LHCN-M2 (cell line): ENCODE measurements around the gene KLF13. TPM values are rescaled to one million over a fixed set of nuclear protein-coding genes. Genes with fewer than 3 reads are reported as not detected.

ENCODE experiments used
- DNase-seq: peaks from one replicate; pipeline ENCODE4 v3.0.0-alpha.2; 2012; ENCODE audit warnings: low read depth
- total RNA-seq: library from RNA; depleted of rRNA; stranded (reverse); fragments of >200 nt; gene quantifications from 2 replicates; pipeline ENCODE4 v1.2.3, GENCODE V29; 2014; rRNA removed

Gene KLF13
- total RNA-seq, 1 experiment from 2014 or later = 19.3 TPM

- no peak for DNase-seq
These were observed 73.7 kb downstream of the KLF13 start for GRCh38 chr15:31400222-31400927.

DNA sequence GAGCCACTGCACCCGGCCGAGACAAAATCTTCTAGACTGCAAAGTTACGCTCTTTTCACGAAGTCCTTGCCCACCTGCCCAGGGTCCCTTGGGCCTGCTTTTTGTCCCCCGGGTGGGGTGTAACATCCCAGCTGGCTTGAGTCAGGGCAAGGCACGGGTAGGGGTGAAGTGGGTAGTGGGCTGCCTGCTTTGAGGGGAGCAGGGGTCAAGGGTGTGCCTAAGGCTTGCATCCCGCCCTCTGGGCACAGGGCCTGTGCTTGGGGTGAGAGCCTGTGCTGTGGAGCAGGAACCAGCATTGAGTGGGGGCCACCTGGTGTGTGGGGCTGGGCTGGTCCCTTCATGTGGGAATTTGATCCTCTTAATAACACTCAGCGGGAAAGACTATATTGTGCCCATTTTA, 74.6 kb downstream of the KLF13 start:
- no peak for DNase-seq

DNA sequence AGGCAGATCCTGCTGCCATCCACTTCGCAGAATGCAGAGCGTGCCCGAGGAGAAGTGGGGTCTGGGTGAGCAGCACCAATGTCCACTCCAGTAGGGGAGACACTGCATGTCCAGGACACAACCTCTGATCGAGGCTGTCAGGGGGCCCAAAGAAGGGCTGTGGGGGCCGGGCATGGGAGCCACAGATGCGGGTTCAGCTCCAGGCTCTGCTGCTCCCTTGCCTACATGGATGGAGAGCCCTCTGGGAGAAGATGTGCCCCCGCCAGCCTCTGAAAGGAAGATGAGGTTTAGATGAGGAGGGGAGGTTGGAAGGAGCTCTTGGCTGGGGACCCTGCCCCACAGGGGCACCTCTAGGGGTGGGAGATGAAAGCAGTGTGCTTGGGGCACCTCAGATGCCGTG, 75.4 kb downstream of the KLF13 start:
- no peak for DNase-seq

GRCh38 chr15:31402511-31403056, 75.9 kb downstream of the KLF13 start:
- peak; percentile 7 for DNase-seq

GRCh38 chr15:31403096-31403495, 76.5 kb downstream of the KLF13 start:
- DNase-seq = no peak

- DNase-seq = no peak
These were observed 77.0 kb downstream of the KLF13 start for GRCh38 chr15:31403606-31404005.

DNA sequence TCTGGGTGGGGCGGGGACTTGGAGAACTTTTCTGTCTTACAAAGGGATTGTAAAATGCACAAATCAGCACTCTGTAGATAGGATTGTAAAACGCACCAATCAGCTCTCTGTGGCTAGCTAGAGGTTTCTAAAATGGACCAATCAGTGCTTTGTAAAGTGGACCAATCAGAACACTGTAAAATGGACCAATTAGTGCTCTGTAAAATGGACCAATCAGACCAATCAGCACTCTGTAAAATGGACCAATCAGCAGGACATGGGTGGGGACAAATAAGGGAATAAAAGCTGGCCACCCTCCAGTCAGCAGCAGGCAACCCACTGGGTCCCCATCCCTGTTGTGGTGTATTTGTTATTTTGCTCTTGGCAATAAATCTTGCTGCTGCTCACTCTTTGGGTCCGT, 77.7 kb downstream of the KLF13 start:
- DNase-seq = no peak

DNA sequence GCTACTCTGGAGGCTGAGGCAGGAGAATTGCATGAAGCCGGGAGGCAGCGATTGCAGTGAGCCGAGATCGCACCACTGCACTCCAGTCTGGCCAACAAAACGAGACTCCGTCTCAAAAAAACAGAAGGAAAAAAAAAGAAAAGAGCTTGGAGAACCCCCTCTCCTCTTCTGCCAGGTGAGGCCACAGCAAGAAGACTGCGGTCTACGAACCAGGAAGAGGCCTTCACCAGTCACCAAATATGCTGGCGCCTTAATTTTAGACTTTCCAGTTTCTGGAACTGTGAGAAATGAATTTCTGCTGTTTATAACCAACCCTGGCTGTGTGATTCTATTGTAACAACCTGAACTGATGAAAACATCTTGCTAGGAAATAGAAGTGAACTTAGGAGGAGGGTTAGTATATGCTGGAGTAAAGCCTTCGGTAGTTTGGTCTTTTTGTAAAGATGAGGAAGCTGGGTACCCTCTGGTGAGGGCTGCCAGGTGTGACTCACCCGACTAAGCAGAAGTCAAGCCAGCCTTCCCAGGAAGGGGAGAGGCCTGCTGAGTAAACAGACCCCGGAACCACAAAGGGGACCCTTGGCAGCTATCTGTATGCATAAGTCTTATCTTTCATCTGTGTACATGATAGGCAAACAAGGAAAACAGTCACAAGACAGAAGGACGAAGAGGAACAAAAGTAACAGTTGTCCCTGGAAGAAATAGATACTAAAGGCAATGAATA, 78.7 kb downstream of the KLF13 start:
- no peak for DNase-seq

DNA sequence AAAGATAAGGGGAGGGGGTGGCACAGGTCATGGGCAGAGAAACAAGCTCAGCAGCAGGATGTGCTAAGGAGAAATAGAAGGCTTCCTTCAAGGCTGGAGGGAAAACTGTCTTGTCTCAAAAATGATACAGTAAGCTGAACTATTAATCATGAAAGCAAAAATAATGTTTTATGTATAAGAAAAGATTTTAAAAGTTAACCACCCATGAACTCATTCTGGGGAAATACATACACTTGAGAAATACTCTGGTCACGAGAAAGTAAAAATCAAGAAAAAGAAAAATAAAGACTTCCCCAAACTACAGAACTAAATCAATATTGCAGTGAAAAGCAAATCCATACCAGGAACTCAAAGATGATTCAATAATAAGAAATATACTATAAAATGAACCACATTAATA, 80.7 kb downstream of the KLF13 start:
- no peak for DNase-seq

DNA sequence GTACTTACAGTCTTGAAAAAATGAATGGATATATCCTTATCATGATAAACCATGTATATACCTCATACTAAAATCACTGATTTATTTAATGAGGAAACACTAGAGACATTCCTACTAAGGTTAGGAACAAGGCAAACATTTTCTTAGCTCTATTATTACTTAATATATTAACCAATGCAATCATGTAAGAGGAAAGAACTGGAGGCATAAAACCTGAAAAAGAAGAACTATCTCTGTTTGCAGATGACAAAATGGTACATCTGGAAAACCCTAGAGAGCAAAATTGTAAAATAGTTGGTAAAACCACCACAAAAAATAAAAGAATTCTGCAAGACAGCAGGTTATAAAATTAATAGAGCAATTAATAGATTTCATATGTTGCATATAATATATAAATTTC, 81.2 kb downstream of the KLF13 start:
- no peak for DNase-seq

GRCh38 chr15:31408724-31409123, 82.1 kb downstream of the KLF13 start:
- no peak for DNase-seq

- no peak for DNase-seq
These were observed 82.5 kb downstream of the KLF13 start for GRCh38 chr15:31409171-31409570.

DNA sequence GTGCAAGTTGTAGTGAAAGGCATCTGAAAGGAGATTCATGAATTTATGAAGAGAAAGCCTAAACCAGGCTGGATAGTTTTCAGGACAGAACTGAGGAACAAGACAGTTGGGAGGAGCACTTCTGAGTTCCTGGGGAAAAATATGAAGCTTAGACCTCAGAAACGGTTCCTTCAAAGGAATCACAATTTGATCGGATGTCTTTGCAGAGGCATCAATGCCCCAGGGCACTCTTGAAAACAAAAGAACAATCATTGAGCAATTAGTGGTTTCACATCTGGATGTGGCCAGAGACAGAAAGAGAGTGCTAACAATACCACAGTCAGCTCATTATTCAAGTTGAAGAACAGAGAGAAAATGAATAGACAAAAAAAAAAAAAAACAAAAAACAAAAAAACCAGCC, 86.2 kb downstream of the KLF13 start:
- DNase-seq = no peak

DNA sequence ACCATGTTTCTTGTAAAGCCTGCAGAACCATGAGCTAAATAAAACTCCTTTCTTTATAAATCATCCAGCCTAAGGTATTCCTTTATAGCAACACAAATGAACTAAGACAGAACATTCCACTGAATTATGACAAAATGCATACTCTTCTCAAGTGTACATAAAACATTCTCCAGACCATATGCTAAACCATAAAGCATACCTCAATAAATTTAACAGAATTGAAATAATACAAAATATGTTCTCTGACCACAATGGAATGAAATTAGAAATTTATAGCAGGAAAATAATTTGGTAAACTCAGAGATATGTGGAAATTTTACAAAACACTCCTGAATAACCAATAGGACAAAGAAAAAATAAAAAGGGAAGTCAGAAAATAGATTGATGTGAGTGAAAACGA, 88.6 kb downstream of the KLF13 start:
- DNase-seq = no peak

GRCh38 chr15:31419820-31420219, 93.2 kb downstream of the KLF13 start:
- DNase-seq = no peak

GRCh38 chr15:31427411-31427810, 100.8 kb downstream of the KLF13 start:
- no peak for DNase-seq

Other genes with a start within 250 kb of the KLF13 start
- not detected in 2 replicates for gene TRPM1, start 225.1 kb upstream of the KLF13 start, total RNA-seq